PFSK-1 (cell line): ENCODE data around the gene STXBP2.

ENCODE experiments used
- FOXP2 ChIP-seq: optimal IDR thresholded peaks from 2 replicates; pipeline ENCODE3; 2011; ENCODE audit warnings: borderline replicate concordance, control low read depth, inconsistent platforms; ENCODE audit not compliant: insufficient read depth; ENCODE audit errors: extremely low read length, extremely low read depth
- POLR2AphosphoS5 ChIP-seq: IDR thresholded peaks from 2 replicates; pipeline ENCODE4 v1.6.1; 2012; ENCODE audit warnings: low read depth, mild to moderate bottlenecking, control low read depth, low read length, moderate library complexity
- REST ChIP-seq, 2 experiments: IDR thresholded peaks; 2 replicates each; pipeline versions ENCODE4 v1.6.1 to v1.8.0; 2011 to 2012; ENCODE audit warnings: low read depth in 2 of 2, low read length in 2 of 2, control low read depth in 1 of 2, inconsistent platforms in 1 of 2, mild to moderate bottlenecking in 1 of 2, moderate library complexity in 1 of 2; ENCODE audit not compliant: insufficient read depth in 1 of 2
- SIN3A ChIP-seq: IDR thresholded peaks from 2 replicates; pipeline ENCODE4 v1.6.1; 2012; ENCODE audit warnings: mild to moderate bottlenecking, low read length, moderate library complexity, borderline replicate concordance; ENCODE audit not compliant: insufficient read depth
- TAF1 ChIP-seq: IDR thresholded peaks from 2 replicates; pipeline ENCODE4 v1.6.1; 2012; ENCODE audit warnings: low read length, control low read depth, borderline replicate concordance; ENCODE audit not compliant: insufficient read depth

The STXBP2 gene

GRCh38 chr19:7628589-7629311 lies 8.2 kb upstream of the STXBP2 start:
- TF ChIP-seq REST (IDR thresholded peaks at IDR 0.05; ENCODE audit: insufficient read depth in 1 of 2, low read depth in 2 of 2, low read length in 2 of 2) (no peak), TAF1 (no peak), FOXP2 (no peak), SIN3A (no peak), POLR2AphosphoS5 (no peak)

- TF ChIP-seq FOXP2 (no peak), TAF1 (peak; percentile 72; the same call in 1 of the 2 replicates), SIN3A (0 out of 2 replicates have a peak, but pooled peaks have one; percentile 50), REST (IDR thresholded peaks at IDR 0.05; ENCODE audit: insufficient read depth in 1 of 2, low read depth in 2 of 2, low read length in 2 of 2) (peak in 1 of 2 experiments; percentile 35; a peak in 1 of 4 replicates), POLR2AphosphoS5 (peak; percentile 69)
Observed at GRCh38 chr19:7629347-7630054, 7.4 kb upstream of the STXBP2 start, which contains the start of the genes PET100 and XAB2. Gene PET100, plus strand, starts transcription at chr19:7629793. Its CDS starts 41 bp downstream, at chr19:7629834. Gene XAB2, minus strand, starts transcription at chr19:7629545. Its CDS starts 18 bp downstream, at chr19:7629527.

GRCh38 chr19:7631577-7631976 lies 5.3 kb upstream of the STXBP2 start:
- TF ChIP-seq POLR2AphosphoS5 (no peak), TAF1 (no peak), REST (IDR thresholded peaks at IDR 0.05; ENCODE audit: insufficient read depth in 1 of 2, low read depth in 2 of 2, low read length in 2 of 2) (no peak), FOXP2 (no peak), SIN3A (no peak)

- TF ChIP-seq POLR2AphosphoS5 = no peak
- TF ChIP-seq SIN3A = no peak
- no peak for TF ChIP-seq REST (IDR thresholded peaks at IDR 0.05; ENCODE audit: insufficient read depth in 1 of 2, low read depth in 2 of 2, low read length in 2 of 2)
- no peak for TF ChIP-seq FOXP2
- no peak for TF ChIP-seq TAF1
Observed at GRCh38 chr19:7632340-7633203, 4.3 kb upstream of the STXBP2 start.
